A549 (cell line): ENCODE results near the gene ARMS2. TPM values are rescaled to one million over a fixed set of nuclear protein-coding genes. Genes with fewer than 3 reads are reported as not detected.
A peak's percentile ranks its signal among the peaks of the same experiment; 100 is the strongest.

Experiments used
- ATAC-seq, 2 experiments: fragments of 200-7000 bp in 1 of 2; fragments of >200 bp in 1 of 2; cut with Nextera tagmentation in 1 of 2; cut with Tn5 transposase in 1 of 2; 3 replicates each; pipeline versions ENCODE4 v1.8.0 to v1.9.1; 2018 to 2020; ENCODE audit warnings: mild to moderate bottlenecking in 1 of 2, moderate library complexity in 1 of 2
- CTCF ChIA-PET: fragments of 300-600 bp; sonication (Branson Sonifier 250); formaldehyde crosslinking; extraction: SDS; loops from one replicate; lab custom pipeline; 2021; ENCODE audit warnings: antibody characterized with exemption, inconsistent platforms; lab: Yijun Ruan, JAX
- POLR2A ChIA-PET: fragments of 350-600 bp; formaldehyde crosslinking; extraction: SDS; loops from one replicate; lab custom pipeline; 2021; ENCODE audit warnings: antibody characterized with exemption, inconsistent platforms; lab: Yijun Ruan, JAX
- DNase-seq, 2 experiments: peaks; one replicate each; pipeline versions ENCODE4 v3.0.0 to v3.0.0-alpha.2; 2011 to 2016; ENCODE audit warnings: low read depth in 1 of 2, low spot score in 1 of 2
- FAIRE-seq: peaks from 2 replicates; lab custom pipeline; 2011; peaks lifted over from hg19 to GRCh38; lab: Jason Lieb, UNC
- H3K27ac ChIP-seq, 2 experiments: fragments of >200 bp; sonication (Bioruptor Twin); formaldehyde crosslinking; 3 replicates each; pipeline ENCODE4 v1.5.1; 2016 to 2017
- H3K4me1 ChIP-seq: fragments of >200 bp; sonication (Bioruptor Twin); formaldehyde crosslinking; 3 replicates; pipeline ENCODE4 v1.6.1; 2016
- H3K4me2 ChIP-seq: fragments of >200 bp; sonication (Bioruptor Twin); formaldehyde crosslinking; 3 replicates; pipeline ENCODE4 v1.6.1; 2016
- H3K4me3 ChIP-seq: fragments of >200 bp; sonication (Bioruptor Twin); formaldehyde crosslinking; 3 replicates; pipeline ENCODE4 v1.5.1; 2016
- H3K9me3 ChIP-seq: fragments of >200 bp; sonication (Bioruptor Twin); formaldehyde crosslinking; 3 replicates; pipeline ENCODE4 v1.6.1; 2016
- CBX8 ChIP-seq: fragments of 200-600 bp; sonication (generic); IDR thresholded peaks from 2 replicates; pipeline ENCODE4 v1.6.1; 2016
- CTCF ChIP-seq: fragments of >200 bp; sonication (Bioruptor Twin); formaldehyde crosslinking; IDR thresholded peaks from 3 replicates; pipeline ENCODE4 v1.5.1; 2016
- EHF ChIP-seq: fragments of 250-450 bp; sonication (Bioruptor Pico); IDR thresholded peaks from 2 replicates; pipeline ENCODE4 v1.5.0; 2020; ENCODE audit warnings: mild to moderate bottlenecking
- ESRRA ChIP-seq: fragments of 150-350 bp; IDR thresholded peaks from 2 replicates; pipeline ENCODE4 v1.6.1; 2014; ENCODE audit warnings: mild to moderate bottlenecking, low read length, borderline replicate concordance
- FOSB ChIP-seq: fragments of 250-450 bp; sonication (Bioruptor Pico); IDR thresholded peaks from 2 replicates; pipeline ENCODE4 v1.5.0; 2020; ENCODE audit warnings: mild to moderate bottlenecking, moderate library complexity
- FOSL2 ChIP-seq, 2 experiments: fragments of 450-650 bp in 1 of 2; fragments of >200 bp in 1 of 2; sonication (Bioruptor Twin) in 1 of 2; formaldehyde crosslinking; IDR thresholded peaks; 2 replicates each; pipeline versions ENCODE4 v1.5.0 to v1.6.1; 2016 to 2020; ENCODE audit warnings: mild to moderate bottlenecking in 1 of 2, moderate library complexity in 1 of 2
- GATA3 ChIP-seq: IDR thresholded peaks from 2 replicates; pipeline ENCODE4 v1.6.1; 2012; ENCODE audit warnings: borderline replicate concordance
- HOXB5 ChIP-seq: fragments of 250-450 bp; sonication (Bioruptor Pico); IDR thresholded peaks from 2 replicates; pipeline ENCODE4 v1.5.0; 2020; ENCODE audit warnings: mild to moderate bottlenecking, moderate library complexity
- JUNB ChIP-seq: fragments of >200 bp; sonication (Bioruptor Twin); formaldehyde crosslinking; IDR thresholded peaks from 2 replicates; pipeline ENCODE4 v1.6.1; 2016
- MAX ChIP-seq: IDR thresholded peaks from 2 replicates; pipeline ENCODE4 v1.6.1; 2012
- PBX3 ChIP-seq: IDR thresholded peaks from 2 replicates; pipeline ENCODE4 v1.6.1; 2012
- RAD21 ChIP-seq, 2 experiments: fragments of >200 bp in 1 of 2; sonication (Bioruptor Twin) in 1 of 2; formaldehyde crosslinking in 1 of 2; IDR thresholded peaks in 1 of 2; conservative IDR thresholded peaks in 1 of 2; 2 replicates in 1 of 2; 3 replicates in 1 of 2; pipeline ENCODE4 v1.6.1; 2012 to 2018; ENCODE audit warnings: inconsistent platforms in 1 of 2
- RARB ChIP-seq: fragments of 250-450 bp; sonication (Bioruptor Pico); IDR thresholded peaks from 2 replicates; pipeline ENCODE4 v1.8.0; 2021; ENCODE audit warnings: mild to moderate bottlenecking, moderate library complexity
- RCOR1 ChIP-seq: fragments of 150-350 bp; IDR thresholded peaks from 2 replicates; pipeline ENCODE4 v1.6.1; 2014; ENCODE audit warnings: antibody characterized with exemption, low read length, low read depth
- RNF2 ChIP-seq: fragments of 200-600 bp; sonication (generic); IDR thresholded peaks from 2 replicates; pipeline ENCODE4 v1.6.1; 2016; ENCODE audit warnings: low read depth, mild to moderate bottlenecking, antibody characterized with exemption, moderate library complexity, borderline replicate concordance
- SMC3 ChIP-seq: fragments of >200 bp; sonication (Bioruptor Twin); formaldehyde crosslinking; IDR thresholded peaks from 3 replicates; pipeline ENCODE4 v1.6.1; 2018; ENCODE audit warnings: inconsistent platforms
- USF2 ChIP-seq: fragments of 450-650 bp; IDR thresholded peaks from 2 replicates; pipeline ENCODE4 v1.6.1; 2014; ENCODE audit warnings: antibody characterized with exemption
- WGBS: methylation state at CpG from one replicate; pipeline ENCODE4 v1.1.6; 2017; ENCODE audit errors: missing lambda C conversion rate; 5-methylcytosine and 5-hydroxymethylcytosine counted together
- polyA plus RNA-seq, 4 experiments: library from polyadenylated mRNA; depleted of rRNA in 3 of 4; stranded (reverse); fragments of >200 nt; fragmentation: RNase III in 1 of 4; extraction: RNeasy Plus Mini Kit Qiagen cat#74134 plus additional on column Dnase treatment in 1 of 4; gene quantifications; 2 replicates in 3 of 4; 3 replicates in 1 of 4; pipeline ENCODE4 v1.2.3, GENCODE V29; 2011 to 2017

Gene ARMS2
- polyA plus RNA-seq, 2 of the 4 experiments (the other 2 are of a cell fraction) = not detected

GRCh38 chr10:122435212-122435827 lies 19.1 kb upstream of the ARMS2 start:
- POLR2A ChIA-PET = no interaction called here
- ATAC-seq (peak; percentile 8 to 72; a peak in 4 of 6 replicates), FAIRE-seq (peak; percentile 88), DNase-seq (peak; percentile 36 to 48)
- Histone ChIP-seq H3K4me2 (no peak overlapping the region), H3K27ac (no peak overlapping the region), H3K4me1 (no peaks in the 10 kb centered on the region), H3K9me3 (no peaks in the 10 kb centered on the region), H3K4me3 (no peak overlapping the region)
- CTCF ChIA-PET = interaction anchor here (0.5 to 9.8 kb wide), 54 partner anchors 10 to 1899 kb away, joined by 3 to 145 read pairs (median 4); partner anchors contain the start of gene BTBD16
- WGBS = 27% methylated on average over 3 of the region's 3 CpGs
- TF ChIP-seq FOSL2 (IDR thresholded peaks at IDR 0.05) = no peak
- TF ChIP-seq FOSL2 (CRISPR knock-in tag; IDR thresholded peaks at IDR 0.05) = no peak
- TF ChIP-seq RAD21 (conservative IDR thresholded peaks at IDR 0.05 in 1 of 2, IDR thresholded peaks at IDR 0.05 in 1 of 2) = peak; percentile 90 to 94
- TF ChIP-seq RCOR1 = no peak
- no peak for TF ChIP-seq RARB
- no peak for TF ChIP-seq ESRRA
- TF ChIP-seq MAX = no peak
- no peak for TF ChIP-seq HOXB5 (CRISPR knock-in tag)
- no peak for TF ChIP-seq FOSB (CRISPR knock-in tag)
- peak; percentile 93 for TF ChIP-seq SMC3
- no peak for TF ChIP-seq EHF
- TF ChIP-seq GATA3 = no peak
- no peak for TF ChIP-seq CBX8
- TF ChIP-seq CTCF = peak; percentile 87
- TF ChIP-seq RNF2 = no peak
- no peak for TF ChIP-seq USF2

GRCh38 chr10:122441961-122442360 lies 12.5 kb upstream of the ARMS2 start:
- POLR2A ChIA-PET = interaction anchor here (0.8 to 1.0 kb wide), 2 partner anchors 27 to 379 kb away, joined by 3 read pairs; no protein-coding TSS in a partner anchor

More at GRCh38 chr10:122441961-122442360, 12.5 kb upstream of the ARMS2 start:
- Histone ChIP-seq H3K4me3 (no peak overlapping the region), H3K27ac (peak overlapping the region; percentile 30 to 52; a peak in 3 of 6 replicates)
- TF ChIP-seq FOSL2 (IDR thresholded peaks at IDR 0.05) = no peak
- peak; percentile 60 for TF ChIP-seq FOSL2 (CRISPR knock-in tag; IDR thresholded peaks at IDR 0.05)
- TF ChIP-seq PBX3 = no peak
- TF ChIP-seq JUNB = peak; percentile 30; the same call in 1 of the 2 replicates
- 0 out of 3 replicates have a peak, but pooled peaks have one; percentile 6 for TF ChIP-seq SMC3
- TF ChIP-seq, all 56 proteins: peak for 3
- Histone ChIP-seq H3K9me3 (no peaks in the 10 kb centered on the region), H3K4me1 (peaks cover 16% of the 10 kb centered on the region; the same call in 2 of the 3 replicates), H3K4me2 (peak overlapping the region; percentile 52)
- WGBS = 15% methylated on average over 7 of the region's 7 CpGs
- no peak for FAIRE-seq
- CTCF ChIA-PET = interaction anchor here (0.6 to 5.7 kb wide), 8 partner anchors 11 to 144 kb away, joined by 3 to 48 read pairs (median 3); partner anchors contain the start of gene HTRA1
- DNase-seq = peak; percentile 58 to 78
- peak; percentile 92 to 93 for ATAC-seq
